A673 (cell line): ENCODE data around the gene CACNA2D3. TPM values are rescaled to one million over a fixed set of nuclear protein-coding genes. Genes with fewer than 3 reads are reported as not detected.

Experiments
- BruUV-seq: library from RNA; stranded (reverse); fragments of 400-500 nt; replicated peaks from 2 replicates; lab custom pipeline; 2021; lab: Mats Ljungman, UMichigan
- CTCF ChIA-PET: fragments of 300-600 bp; sonication (Branson Sonifier 250); formaldehyde crosslinking; loops from one replicate; lab custom pipeline; 2022; ENCODE audit warnings: antibody characterized with exemption; lab: Charles Lee
- POLR2A ChIA-PET: fragments of 300-600 bp; sonication (Branson Sonifier 250); formaldehyde crosslinking; loops from one replicate; lab custom pipeline; 2022; ENCODE audit warnings: antibody characterized with exemption; ENCODE audit not compliant: low non-redundant PET; lab: Charles Lee
- DNase-seq: peaks from one replicate; pipeline ENCODE4 v3.0.0-alpha.2; 2015; ENCODE audit warnings: low spot score
- H3K27ac ChIP-seq: fragments of 200-600 bp; sonication (generic); 2 replicates; pipeline ENCODE4 v1.5.1; 2016; ENCODE audit warnings: mixed run types, low read depth, mild to moderate bottlenecking, mixed read lengths, antibody characterized with exemption, low read length; ENCODE audit not compliant: poor library complexity, severe bottlenecking
- H3K27me3 ChIP-seq: fragments of 200-600 bp; sonication (generic); replicated peaks from 2 replicates; pipeline ENCODE4 v1.6.1; 2017; ENCODE audit warnings: mixed run types, low read depth, mild to moderate bottlenecking, mixed read lengths, antibody characterized with exemption, low read length; ENCODE audit not compliant: insufficient read depth, poor library complexity
- H3K36me3 ChIP-seq: fragments of 200-600 bp; sonication (generic); 2 replicates; pipeline ENCODE4 v1.6.1; 2016; ENCODE audit warnings: mixed run types, mild to moderate bottlenecking, mixed read lengths, antibody characterized with exemption, low read length; ENCODE audit not compliant: insufficient read depth, poor library complexity, severe bottlenecking
- H3K4me1 ChIP-seq: fragments of 200-600 bp; sonication (generic); 2 replicates; pipeline ENCODE4 v1.6.1; 2017; ENCODE audit warnings: mixed run types, mild to moderate bottlenecking, mixed read lengths, antibody characterized with exemption, low read length; ENCODE audit not compliant: insufficient read depth, poor library complexity, severe bottlenecking
- H3K4me3 ChIP-seq: fragments of 200-600 bp; sonication (generic); 2 replicates; pipeline ENCODE4 v1.5.1; 2016; ENCODE audit warnings: low read depth, mixed run types, mild to moderate bottlenecking, mixed read lengths, low read length; ENCODE audit not compliant: poor library complexity, severe bottlenecking
- H3K9me3 ChIP-seq: fragments of 200-600 bp; sonication (generic); 2 replicates; pipeline ENCODE4 v1.6.1; 2016; ENCODE audit warnings: mixed run types, low read depth, mild to moderate bottlenecking, mixed read lengths, antibody characterized with exemption, low read length; ENCODE audit not compliant: poor library complexity, severe bottlenecking
- EZH2 ChIP-seq: fragments of 200-600 bp; sonication (generic); IDR thresholded peaks from 2 replicates; pipeline ENCODE4 v1.6.1; 2017; ENCODE audit warnings: borderline replicate concordance, low read depth, mild to moderate bottlenecking, mixed read lengths, antibody characterized with exemption, low read length; ENCODE audit not compliant: poor library complexity, severe bottlenecking
- intact Hi-C: fragments of 100-400 bp; cut with micrococcal nuclease; formaldehyde crosslinking; loops from one replicate; pipeline ENCODE4 v1.10.0; 2022; ENCODE audit not compliant: unreplicated experiment
- total RNA-seq: library from RNA; stranded (reverse); gene quantifications from 2 replicates; pipeline ENCODE4 v1.2.3, GENCODE V29; 2021
- TF ChIP-seq, protein P1 (sequence below): fragments of 300-800, 200-600 bp; sonication (generic); conservative IDR thresholded peaks from 2 replicates; pipeline ENCODE4 v1.5.1; 2017; ENCODE audit warnings: low read depth, mild to moderate bottlenecking, antibody characterized with exemption, low read length, moderate library complexity, mixed read lengths

CACNA2D3 gene
- total RNA-seq, 1 experiment from 2014 or later = not detected

DNA sequence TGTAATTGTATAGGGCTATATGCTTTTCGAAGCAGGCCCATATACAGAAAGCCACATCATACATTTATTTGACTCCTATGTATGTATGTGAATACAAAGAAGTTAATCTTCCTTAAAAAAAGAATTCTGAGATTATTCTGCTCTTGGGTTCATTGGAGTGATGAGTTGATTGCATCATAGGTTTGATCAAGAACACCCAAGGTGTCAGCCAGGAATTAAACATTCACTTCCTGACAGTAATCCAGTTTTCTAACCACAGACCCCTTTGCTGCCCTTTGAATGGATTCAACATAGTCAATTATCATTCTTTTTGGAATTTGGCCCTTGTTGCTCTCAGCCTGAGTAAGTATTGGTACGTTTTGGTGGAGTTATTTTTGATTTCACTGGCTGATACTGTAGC is 225.6 kb downstream of the CACNA2D3 start:
- H3K9me3 ChIP-seq = no peaks in the 10 kb centered on the region
- H3K4me3 ChIP-seq = no peak overlapping the region
- H3K27ac ChIP-seq = no peak overlapping the region
- POLR2A ChIA-PET = no interaction called here
- H3K27me3 ChIP-seq = no peaks in the 10 kb centered on the region
- intact Hi-C loops = no loop called here
- BruUV-seq = no TSS peak
- CTCF ChIA-PET = no interaction called here
- DNase-seq = no peak
- TF ChIP-seq EZH2 = no peak
- TF ChIP-seq, protein P1, sequence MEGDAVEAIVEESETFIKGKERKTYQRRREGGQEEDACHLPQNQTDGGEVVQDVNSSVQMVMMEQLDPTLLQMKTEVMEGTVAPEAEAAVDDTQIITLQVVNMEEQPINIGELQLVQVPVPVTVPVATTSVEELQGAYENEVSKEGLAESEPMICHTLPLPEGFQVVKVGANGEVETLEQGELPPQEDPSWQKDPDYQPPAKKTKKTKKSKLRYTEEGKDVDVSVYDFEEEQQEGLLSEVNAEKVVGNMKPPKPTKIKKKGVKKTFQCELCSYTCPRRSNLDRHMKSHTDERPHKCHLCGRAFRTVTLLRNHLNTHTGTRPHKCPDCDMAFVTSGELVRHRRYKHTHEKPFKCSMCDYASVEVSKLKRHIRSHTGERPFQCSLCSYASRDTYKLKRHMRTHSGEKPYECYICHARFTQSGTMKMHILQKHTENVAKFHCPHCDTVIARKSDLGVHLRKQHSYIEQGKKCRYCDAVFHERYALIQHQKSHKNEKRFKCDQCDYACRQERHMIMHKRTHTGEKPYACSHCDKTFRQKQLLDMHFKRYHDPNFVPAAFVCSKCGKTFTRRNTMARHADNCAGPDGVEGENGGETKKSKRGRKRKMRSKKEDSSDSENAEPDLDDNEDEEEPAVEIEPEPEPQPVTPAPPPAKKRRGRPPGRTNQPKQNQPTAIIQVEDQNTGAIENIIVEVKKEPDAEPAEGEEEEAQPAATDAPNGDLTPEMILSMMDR = no peak
- no peaks in the 10 kb centered on the region for H3K4me1 ChIP-seq
- H3K36me3 ChIP-seq = no peaks in the 10 kb centered on the region

DNA sequence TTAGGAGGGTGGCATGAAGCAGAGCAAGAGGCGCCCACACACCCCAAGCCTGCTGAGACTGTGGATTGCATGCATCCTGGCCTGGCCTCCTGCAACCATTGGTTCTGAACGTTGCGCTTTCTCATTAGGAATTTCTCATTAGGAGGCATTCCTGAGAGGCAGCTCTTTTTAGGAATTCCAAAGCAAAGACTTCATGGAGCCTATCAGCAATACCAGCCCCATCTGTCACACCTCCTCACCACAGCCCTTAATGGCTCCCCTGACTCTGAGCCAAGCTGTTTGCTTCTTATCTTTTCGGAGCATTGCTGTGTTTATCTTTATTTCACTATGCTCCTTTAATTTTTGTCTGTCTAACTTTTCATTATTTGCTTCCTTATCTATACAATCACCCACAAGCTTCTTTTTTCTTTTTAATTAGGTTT is 226.9 kb downstream of the CACNA2D3 start:
- H3K36me3 ChIP-seq = no peaks in the 10 kb centered on the region
- ChIA-PET CTCF (no interaction called here), POLR2A (no interaction called here)
- no peaks in the 10 kb centered on the region for H3K27me3 ChIP-seq
- TF ChIP-seq EZH2 = no peak
- TF ChIP-seq, protein P1 = no peak
- no peak for DNase-seq
- no TSS peak for BruUV-seq
- no peak overlapping the region for H3K4me3 ChIP-seq
- intact Hi-C loops = no loop called here
- H3K9me3 ChIP-seq = no peaks in the 10 kb centered on the region
- no peaks in the 10 kb centered on the region for H3K4me1 ChIP-seq
- no peak overlapping the region for H3K27ac ChIP-seq

DNA sequence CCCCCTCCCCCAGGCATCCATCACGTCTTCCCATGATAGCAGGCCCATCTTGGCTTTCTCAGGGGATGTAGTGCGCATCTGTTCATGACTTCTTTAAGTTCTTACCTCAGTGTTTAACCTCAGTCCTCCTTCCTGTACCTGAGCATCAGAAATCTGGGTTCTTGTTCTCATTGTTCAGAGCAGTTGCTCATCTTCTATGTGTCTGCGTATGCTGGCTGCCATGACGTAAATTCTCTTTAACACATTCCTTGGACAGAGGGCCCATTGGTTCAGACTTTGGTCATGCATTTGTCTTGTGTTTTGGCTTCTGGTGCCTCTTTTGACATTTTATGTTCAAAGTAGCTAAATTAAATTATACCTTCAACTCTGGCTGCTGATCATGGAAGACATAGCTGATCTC is 227.3 kb downstream of the CACNA2D3 start:
- intact Hi-C loops = no loop called here
- CTCF ChIA-PET = no interaction called here
- no peaks in the 10 kb centered on the region for H3K27me3 ChIP-seq
- no peaks in the 10 kb centered on the region for H3K9me3 ChIP-seq
- H3K4me1 ChIP-seq = no peaks in the 10 kb centered on the region
- TF ChIP-seq, protein P1 = no peak
- no peak for TF ChIP-seq EZH2
- H3K27ac ChIP-seq = no peak overlapping the region
- no peak for DNase-seq
- H3K4me3 ChIP-seq = no peak overlapping the region
- no TSS peak for BruUV-seq
- POLR2A ChIA-PET = no interaction called here
- no peaks in the 10 kb centered on the region for H3K36me3 ChIP-seq
